ENCODE results near the gene GALR3.

- TF ChIP-seq EZH2 (IDR thresholded peaks at IDR 0.05; ENCODE audit: borderline replicate concordance), result no peak
- no peak for TF ChIP-seq CTCF (IDR thresholded peaks at IDR 0.05; ENCODE audit: poor library complexity)
Measured at GRCh38 chr22:37790234-37790633, 32.9 kb upstream of the GALR3 start.
